ENCODE results near the gene DBN1. TPM values are rescaled to one million over a fixed set of nuclear protein-coding genes. Genes with fewer than 3 reads are reported as not detected.

DBN1 gene
- total and polyA plus RNA-seq, 9 of the 15 experiments (the other 6 are each of a cell fraction or from before 2014, with no cell fraction given), result 0.25 to 87.2 (median 27.9) TPM

- no peak for TF ChIP-seq KLF10 (CRISPR knock-in tag; IDR thresholded peaks at IDR 0.05)
- TF ChIP-seq TAF7 (tag; IDR thresholded peaks at IDR 0.05), result peak; percentile 58; the same call in 1 of the 2 replicates
- TF ChIP-seq MLLT1 (IDR thresholded peaks at IDR 0.05), result peak in 1 of 2 experiments; percentile 69; a peak in 1 of 4 replicates
- TF ChIP-seq TOE1 (IDR thresholded peaks at IDR 0.05; ENCODE audit: borderline replicate concordance), result peak; percentile 91
- TF ChIP-seq TOE1 (CRISPR knock-in tag; IDR thresholded peaks at IDR 0.05; ENCODE audit: borderline replicate concordance, low read depth), result no peak
- peak; percentile 85 for TF ChIP-seq KLF16 (IDR thresholded peaks at IDR 0.05)
- peak; percentile 22 for TF ChIP-seq CTCFL (IDR thresholded peaks at IDR 0.05; ENCODE audit: borderline replicate concordance, insufficient read depth, low read depth, low read length, poor library complexity, severe bottlenecking)
- peak; percentile 99 for TF ChIP-seq ZNF407 (IDR thresholded peaks at IDR 0.05; ENCODE audit: low read depth)
- no peak for TF ChIP-seq DMBX1 (CRISPR knock-in tag; IDR thresholded peaks at IDR 0.05; ENCODE audit: borderline replicate concordance)
- no peak for TF ChIP-seq TFAM (CRISPR knock-in tag; conservative IDR thresholded peaks at IDR 0.05)
- TF ChIP-seq FOXK2 (conservative IDR thresholded peaks at IDR 0.05 in 1 of 2, IDR thresholded peaks at IDR 0.05 in 1 of 2; ENCODE audit: low read depth in 2 of 2), result peak in 1 of 2 experiments; percentile 61; a peak in 2 of 4 replicates
- no peak for TF ChIP-seq HSF4 (CRISPR knock-in tag; IDR thresholded peaks at IDR 0.05; ENCODE audit: borderline replicate concordance)
- TF ChIP-seq ZKSCAN1 (IDR thresholded peaks at IDR 0.05; ENCODE audit: low read depth, low read length), result peak; percentile 15; the same call in 1 of the 2 replicates
- peak; percentile 99 for TF ChIP-seq C11orf30 (IDR thresholded peaks at IDR 0.05; ENCODE audit: low read depth)
Observed at GRCh38 chr5:177516601-177517568, 43.5 kb upstream of the DBN1 start, which contains the start of gene DDX41 (continued).

Measured in K562 (cell line).